GM18519 (cell line): ENCODE data around the gene PRM3.

Experiments
- ATAC-seq: cut with Tn5 transposase; IDR thresholded peaks from one replicate; pipeline ENCODE4 v1.9.1; 2021; ENCODE audit warnings: mild to moderate bottlenecking, moderate library complexity; ENCODE audit not compliant: unreplicated experiment, low FRiP score

PRM3 gene

DNA sequence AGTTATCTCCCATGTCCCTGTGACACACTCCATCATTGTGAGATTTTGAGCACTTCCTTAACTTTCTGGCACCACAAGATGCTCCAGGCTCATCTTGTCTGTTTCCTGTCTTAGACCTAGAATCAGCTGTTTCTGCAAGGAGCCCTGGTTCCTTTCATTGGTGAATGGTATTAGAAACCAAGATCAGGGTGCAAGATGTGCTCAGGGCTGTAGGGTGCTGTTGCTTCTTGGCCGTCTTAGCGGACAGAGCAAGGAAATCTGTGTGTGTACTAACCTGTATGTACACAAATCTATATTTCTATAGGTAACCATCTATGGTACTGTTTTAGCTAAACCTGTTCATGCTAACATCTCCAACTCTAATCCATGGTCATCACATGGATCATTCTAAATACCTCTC is 15.8 kb upstream of the PRM3 start:
- no peak for ATAC-seq

DNA sequence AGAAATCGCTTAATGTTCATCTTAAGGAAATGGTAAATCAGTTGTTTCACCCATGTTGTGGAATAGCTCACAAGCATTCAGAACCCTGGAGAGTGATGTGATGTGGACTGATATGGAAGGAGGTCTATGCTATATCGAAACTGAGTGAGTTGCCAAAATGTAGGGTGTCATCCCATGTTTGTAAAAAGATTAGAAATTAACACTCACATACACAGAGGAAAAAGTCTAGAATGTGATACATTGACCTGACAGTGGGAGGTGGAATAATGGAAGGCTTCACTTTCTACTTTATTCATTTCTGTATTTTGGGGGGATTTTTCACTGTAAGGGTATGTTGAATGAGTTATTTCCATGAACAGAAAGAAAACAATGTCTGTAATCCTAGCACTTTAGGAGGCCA is 12.4 kb upstream of the PRM3 start:
- no peak for ATAC-seq

GRCh38 chr16:11283820-11284248 is 10.4 kb upstream of the PRM3 start:
- no peak for ATAC-seq

- ATAC-seq = no peak
Observed at GRCh38 chr16:11280616-11281522, 7.4 kb upstream of the PRM3 start, which contains the start of gene PRM1. Gene PRM1, minus strand, starts transcription at chr16:11281330. Its CDS starts 92 bp downstream, at chr16:11281238.

DNA sequence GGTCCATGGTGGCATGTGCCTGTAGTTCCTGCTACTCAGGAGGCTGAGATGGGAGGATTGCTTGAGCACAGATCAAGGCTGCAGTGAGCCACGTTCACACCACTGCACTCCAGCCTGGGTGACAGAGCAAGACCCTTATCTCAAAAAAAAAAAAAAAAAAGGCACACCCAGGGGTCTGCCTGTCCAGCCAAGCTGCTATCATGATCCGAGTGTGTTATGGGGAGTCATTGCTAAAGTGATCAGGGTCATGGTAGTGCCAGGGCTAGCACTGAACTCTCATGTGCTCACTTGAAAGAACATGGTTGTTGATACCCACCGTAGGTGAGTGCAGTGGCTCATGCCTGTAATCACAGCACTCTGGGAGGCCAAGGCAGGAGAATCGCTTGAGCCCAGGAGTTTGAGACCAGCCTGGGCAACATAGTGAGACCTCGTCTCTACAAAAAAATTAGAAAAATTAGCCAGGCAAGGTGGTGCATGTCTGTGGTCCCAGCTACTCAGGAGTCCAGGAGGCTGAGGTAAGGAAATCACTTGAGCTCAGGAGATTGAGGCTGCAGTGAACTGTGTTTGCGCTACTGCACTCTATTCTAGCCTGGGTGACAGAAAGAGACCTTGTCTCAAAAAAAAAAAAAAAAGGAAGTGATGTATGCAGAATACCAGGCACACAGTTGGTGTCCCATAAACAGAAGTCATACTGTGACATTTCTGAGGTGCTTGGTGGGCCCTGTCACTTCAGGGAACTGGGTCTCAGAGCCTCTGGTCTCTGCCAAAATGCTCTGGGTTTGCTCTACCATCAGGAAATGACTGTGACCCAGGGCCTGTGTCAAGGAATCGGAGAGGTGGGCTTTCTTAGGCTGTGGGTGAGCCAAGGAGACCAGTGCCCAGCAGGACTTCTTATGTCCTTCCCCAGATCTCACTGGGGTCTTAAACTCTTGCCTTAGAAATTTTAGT is 5.5 kb upstream of the PRM3 start:
- ATAC-seq = no peak

DNA sequence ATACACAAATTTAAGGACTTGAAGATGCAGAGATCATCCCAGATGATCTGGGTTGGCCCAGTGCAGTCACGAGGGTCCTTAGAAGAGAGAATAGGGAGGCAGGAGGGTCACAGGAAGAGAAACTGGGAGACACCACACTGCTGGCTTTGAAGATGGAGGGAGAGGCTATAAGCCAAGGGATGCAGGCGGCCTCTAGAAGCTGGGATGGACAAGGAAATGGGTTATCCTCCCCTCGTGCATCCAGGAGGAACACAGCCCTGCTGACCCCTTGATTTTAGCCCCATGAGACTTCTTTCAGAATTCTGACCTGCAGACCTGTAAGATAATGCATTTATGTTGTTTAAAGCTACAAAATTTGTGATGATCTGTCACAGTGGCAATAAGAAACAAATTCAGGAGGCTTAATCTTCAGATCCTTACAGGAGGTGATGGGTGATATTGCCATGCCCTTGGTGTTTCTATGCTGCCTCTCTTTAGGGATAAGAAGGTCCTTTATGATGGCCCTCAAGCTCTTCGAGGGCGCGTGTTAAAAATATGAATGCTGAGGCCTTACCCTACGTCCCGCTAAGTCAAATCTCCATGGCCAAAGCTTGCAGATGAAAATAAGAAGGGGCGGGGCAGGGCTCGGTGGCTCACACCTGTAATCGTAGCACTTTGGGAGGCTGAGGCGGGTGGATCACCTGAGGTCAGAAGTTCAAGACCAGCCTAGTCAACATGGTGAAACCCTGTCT is 4.3 kb upstream of the PRM3 start:
- ATAC-seq = no peak

GRCh38 chr16:11276896-11277593 is 3.6 kb upstream of the PRM3 start:
- ATAC-seq = no peak

DNA sequence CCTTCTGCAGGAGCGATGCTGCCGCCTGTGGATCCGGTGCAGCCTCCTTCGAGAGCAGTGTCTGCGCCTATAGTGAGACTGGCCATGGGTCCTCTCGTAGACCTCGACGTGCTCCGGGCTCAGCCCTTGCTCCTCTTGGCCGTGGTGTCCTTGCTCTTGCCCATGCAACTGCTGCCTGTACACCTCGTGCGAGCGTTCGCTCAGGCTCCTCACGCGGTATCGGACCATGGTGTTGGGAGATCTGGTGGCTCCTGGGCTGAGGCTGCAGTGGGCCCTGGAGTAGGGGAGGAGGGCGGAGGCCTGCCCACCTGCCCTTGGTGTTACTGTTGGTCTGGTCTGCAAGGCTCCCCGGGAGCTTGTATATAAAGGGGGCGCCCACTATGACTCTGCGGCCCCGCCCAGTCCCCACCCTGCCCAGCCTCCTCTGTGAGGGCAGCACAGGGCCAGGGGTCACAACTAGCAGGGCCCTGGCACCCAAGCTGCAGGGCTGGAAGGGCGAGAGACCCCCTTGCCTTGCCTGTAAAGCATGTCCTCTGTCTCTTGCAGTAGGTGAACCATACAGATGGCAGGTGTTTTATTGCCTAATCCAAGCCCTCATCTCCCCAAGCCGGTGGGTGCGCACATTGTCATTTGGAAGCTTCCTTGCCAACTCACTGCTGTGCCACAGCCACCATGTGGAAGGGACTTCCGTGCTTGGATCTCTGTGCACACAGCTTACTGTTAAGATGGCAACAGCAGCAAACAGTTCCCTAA is 2.9 kb upstream of the PRM3 start, which contains the start of gene PRM2:
Gene PRM2, minus strand, starts transcription at position 338 of the 753 bp plus-strand sequence. Its CDS starts 110 bp downstream, at position 228.
- ATAC-seq = no peak

- no peak for ATAC-seq
Observed at GRCh38 chr16:11274964-11275363, 1.5 kb upstream of the PRM3 start.

DNA sequence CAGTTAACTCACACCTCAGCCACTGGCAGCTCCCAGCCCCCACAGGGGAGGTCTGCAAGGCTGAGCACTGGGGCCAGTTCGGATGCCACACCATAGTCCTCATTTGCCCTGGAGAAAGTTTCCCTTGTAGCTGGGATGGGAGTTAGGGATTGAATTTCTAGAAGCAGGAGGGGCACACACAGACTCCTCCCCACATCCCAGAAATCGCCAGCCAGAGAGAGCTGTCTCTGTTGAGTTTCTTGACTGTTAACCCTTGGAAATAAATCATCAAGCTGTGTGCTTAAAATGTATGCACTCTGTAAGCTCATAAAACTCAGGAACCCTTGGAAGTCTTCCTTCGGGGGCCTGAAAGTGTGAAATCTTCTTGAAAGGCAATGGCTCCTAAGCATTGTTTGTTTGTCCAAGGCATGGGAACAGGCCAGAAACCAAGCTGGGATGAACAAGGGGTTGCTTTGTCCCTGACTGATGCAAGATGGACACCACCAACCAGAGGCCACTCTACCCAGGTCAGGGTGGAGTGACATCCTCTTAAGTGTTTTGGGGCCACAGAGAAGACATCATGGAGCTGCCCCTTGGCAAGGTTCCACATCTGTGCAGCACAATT is 394 bp upstream of the PRM3 start:
- ATAC-seq = no peak

GRCh38 chr16:11272484-11272883 is 945 bp downstream of the PRM3 start:
- no peak for ATAC-seq

- no peak for ATAC-seq
Observed at GRCh38 chr16:11271610-11272009, 1.8 kb downstream of the PRM3 start.

DNA sequence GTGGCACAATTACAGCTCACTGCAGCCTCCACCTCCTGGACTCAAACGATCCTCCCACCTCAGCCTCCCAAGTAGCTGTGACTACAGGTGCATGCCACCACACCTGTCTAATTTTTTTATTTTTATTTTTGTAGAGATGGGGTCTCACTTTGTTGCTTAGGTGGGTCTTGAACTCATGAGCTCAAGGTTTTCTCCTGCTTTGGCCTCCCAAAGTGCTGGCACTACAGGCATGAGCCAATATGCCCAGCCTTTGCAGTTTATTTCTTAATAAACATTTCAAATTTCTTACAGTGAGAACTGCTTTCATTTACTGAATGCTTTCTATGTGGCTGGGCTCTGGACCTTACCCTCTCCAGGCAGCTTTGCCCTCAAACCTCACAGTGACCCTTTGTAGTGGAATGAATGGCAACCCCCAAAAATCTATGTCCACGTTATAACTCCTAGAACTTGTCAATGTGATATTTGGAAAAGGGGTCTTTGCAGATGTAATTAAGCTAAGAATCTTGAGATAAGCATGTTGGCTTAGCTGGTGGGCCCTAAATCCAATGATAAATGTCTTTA is 2.7 kb downstream of the PRM3 start:
- no peak for ATAC-seq

DNA sequence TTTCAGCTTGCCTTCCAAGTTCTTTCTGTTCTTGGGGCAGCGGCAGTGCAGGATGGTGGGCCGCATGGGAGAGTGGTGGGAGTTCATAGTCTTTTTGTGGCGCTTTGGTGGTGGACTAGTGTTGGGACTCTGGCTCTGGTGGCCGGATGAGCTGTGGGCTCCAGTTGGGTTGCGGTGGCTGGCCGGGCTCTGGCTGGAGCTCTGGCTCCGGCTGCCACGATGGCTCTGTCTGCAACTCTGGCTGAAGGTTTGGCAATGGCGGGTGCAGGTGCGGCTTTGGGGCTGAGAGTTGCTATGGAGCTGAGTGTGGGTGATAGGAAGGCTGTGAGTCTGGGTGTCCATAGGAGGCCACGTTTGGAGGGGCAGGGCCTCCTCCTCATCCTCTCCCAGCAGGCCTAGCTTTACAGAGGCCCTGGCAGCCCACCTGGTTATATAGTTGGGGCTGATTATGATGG is 4.5 kb downstream of the PRM3 start, which contains the start of gene TNP2:
Gene TNP2, minus strand, starts transcription at position 405 of the 455 bp plus-strand sequence. Its CDS starts 63 bp downstream, at position 342.
- no peak for ATAC-seq

- no peak for ATAC-seq
Observed at GRCh38 chr16:11265124-11265523, 8.3 kb downstream of the PRM3 start.

- no peak for ATAC-seq
Observed at GRCh38 chr16:11264155-11264832, 9.1 kb downstream of the PRM3 start.

DNA sequence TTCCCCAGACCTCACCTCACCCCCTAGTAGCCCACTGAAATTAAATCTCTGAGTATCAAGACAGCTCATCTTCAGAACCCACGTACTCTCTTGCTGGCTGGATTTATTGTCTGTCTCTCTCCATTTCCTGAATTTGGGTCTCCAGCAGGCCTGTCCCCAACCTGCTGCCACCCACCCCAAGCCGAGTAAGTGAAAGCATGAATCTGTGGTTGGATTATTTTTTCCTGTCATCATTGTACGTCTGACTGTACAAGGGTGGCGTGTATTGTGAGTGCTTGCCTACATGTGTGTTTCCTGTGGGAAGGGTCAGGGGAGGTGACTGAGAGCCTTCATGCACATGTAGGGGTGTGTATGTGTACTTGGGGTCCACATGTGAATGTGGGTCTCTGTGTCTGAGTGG is 9.7 kb downstream of the PRM3 start:
- ATAC-seq = no peak

- ATAC-seq = no peak
Observed at GRCh38 chr16:11262915-11263314, 10.5 kb downstream of the PRM3 start.
